Measurements from ENCODE around the gene GPATCH1.

DNA sequence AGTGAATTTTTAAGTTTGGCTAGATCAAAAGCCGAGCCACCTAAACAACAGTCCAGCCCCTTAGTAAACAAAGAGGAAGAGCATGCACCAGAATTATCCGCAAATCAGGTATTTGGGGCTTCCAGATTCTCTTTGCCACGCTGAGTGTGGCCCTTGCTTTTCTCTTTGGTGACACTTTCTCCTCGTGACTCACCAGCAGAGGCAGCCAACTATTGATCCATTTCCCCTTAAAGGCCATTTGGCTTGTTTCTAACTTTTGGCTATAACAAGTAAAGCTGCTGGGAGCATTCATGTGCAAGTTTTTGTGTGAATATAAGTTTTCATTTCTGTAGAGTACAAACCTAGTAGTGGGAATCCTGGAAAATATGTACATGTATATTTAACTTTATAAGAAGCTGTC lies 33.3 kb downstream of the GPATCH1 start:
- TF ChIP-seq POLR2A (IDR thresholded peaks at IDR 0.05) = no peak
- TF ChIP-seq, protein P1, sequence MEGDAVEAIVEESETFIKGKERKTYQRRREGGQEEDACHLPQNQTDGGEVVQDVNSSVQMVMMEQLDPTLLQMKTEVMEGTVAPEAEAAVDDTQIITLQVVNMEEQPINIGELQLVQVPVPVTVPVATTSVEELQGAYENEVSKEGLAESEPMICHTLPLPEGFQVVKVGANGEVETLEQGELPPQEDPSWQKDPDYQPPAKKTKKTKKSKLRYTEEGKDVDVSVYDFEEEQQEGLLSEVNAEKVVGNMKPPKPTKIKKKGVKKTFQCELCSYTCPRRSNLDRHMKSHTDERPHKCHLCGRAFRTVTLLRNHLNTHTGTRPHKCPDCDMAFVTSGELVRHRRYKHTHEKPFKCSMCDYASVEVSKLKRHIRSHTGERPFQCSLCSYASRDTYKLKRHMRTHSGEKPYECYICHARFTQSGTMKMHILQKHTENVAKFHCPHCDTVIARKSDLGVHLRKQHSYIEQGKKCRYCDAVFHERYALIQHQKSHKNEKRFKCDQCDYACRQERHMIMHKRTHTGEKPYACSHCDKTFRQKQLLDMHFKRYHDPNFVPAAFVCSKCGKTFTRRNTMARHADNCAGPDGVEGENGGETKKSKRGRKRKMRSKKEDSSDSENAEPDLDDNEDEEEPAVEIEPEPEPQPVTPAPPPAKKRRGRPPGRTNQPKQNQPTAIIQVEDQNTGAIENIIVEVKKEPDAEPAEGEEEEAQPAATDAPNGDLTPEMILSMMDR (IDR thresholded peaks at IDR 0.05) = no peak
